AG09319 (cell line): ENCODE measurements around the gene ADAP1.

Experiments
- DNase-seq: peaks from one replicate; pipeline ENCODE4 v3.0.0-alpha.2; 2010; ENCODE audit warnings: low read depth; ENCODE audit errors: extremely low read depth
- TF ChIP-seq, protein P1 (sequence below): IDR thresholded peaks from 2 replicates; pipeline ENCODE4 v1.5.1; 2011; ENCODE audit warnings: low read depth, mild to moderate bottlenecking, inconsistent platforms, low read length, moderate library complexity

Gene ADAP1

DNA sequence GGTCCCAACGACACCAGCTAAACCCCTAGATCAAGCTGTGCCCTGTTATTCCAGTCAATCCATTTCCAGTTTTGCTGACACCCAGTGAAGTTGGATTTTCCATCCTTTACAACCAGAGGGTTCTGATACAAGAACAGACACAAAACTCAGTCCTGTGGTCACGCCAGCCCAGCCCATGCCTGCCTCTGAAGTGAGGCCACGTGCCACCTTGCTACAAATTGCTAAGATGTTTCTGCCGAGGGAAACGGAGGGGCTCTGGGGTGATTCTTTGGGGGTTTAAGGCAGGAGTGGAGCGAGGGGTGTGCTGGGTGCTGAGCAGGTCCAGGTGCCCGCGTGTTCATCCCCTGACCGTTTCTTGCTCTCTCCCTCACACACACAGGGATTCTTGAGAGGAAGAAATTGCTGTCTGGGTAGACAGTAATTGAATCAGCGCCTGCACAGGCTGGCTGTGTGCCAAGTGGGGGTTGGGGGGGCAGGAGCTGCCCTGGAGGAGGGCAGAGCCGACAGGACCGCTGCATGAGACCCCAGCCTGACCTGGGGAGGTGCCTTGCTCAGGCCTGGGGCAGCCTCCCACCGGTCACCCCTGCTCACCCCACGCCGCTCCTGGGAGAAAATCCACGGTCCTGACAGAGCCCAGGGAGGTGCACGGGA lies 38.1 kb downstream of the ADAP1 start:
- DNase-seq, result no peak
- TF ChIP-seq, protein P1, sequence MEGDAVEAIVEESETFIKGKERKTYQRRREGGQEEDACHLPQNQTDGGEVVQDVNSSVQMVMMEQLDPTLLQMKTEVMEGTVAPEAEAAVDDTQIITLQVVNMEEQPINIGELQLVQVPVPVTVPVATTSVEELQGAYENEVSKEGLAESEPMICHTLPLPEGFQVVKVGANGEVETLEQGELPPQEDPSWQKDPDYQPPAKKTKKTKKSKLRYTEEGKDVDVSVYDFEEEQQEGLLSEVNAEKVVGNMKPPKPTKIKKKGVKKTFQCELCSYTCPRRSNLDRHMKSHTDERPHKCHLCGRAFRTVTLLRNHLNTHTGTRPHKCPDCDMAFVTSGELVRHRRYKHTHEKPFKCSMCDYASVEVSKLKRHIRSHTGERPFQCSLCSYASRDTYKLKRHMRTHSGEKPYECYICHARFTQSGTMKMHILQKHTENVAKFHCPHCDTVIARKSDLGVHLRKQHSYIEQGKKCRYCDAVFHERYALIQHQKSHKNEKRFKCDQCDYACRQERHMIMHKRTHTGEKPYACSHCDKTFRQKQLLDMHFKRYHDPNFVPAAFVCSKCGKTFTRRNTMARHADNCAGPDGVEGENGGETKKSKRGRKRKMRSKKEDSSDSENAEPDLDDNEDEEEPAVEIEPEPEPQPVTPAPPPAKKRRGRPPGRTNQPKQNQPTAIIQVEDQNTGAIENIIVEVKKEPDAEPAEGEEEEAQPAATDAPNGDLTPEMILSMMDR, result no peak

DNA sequence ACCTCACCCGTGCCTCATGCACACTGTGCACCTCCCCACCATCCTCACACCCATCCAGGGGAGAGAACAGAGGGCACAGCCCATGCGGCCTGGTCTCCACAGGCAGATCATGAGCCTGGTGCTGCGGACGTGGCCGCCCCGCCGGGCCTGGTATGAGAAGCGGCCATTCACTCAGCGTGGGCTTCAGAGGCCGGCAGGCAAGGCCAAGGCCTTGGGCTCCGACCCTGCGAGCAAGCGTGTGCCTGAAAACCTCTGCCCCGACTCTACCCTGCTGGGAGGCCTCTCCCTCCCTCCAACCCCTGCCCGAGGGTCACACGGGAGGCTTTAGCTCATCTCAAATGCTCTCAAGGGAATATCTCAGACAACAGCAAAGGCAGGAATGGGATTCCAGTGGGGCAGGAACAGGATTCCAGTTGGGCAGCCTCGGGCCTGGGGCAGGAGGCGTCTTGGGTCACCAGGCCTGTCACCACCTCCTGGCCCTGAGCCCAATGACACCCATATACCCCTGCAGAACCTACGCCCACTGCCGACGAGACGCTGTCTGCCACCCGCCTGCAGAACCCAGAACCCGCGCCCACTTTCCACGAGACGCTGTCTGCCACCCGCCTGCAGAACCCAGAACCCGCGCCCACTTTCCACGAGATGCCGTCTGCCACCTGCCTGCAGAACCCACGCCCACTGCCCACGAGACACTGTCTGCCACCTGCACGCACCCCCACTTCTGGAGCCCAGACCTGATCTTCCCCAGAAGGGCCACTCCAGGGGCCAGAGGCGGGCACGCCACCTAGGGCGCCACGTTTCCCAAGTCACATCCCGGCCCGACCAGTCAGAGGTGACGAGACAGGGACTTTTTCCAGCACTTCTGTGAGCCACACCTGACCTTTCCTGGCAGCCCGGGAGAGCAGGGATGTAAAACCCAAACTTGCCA lies 38.9 kb downstream of the ADAP1 start:
- TF ChIP-seq, protein P1, result no peak
- no peak for DNase-seq

DNA sequence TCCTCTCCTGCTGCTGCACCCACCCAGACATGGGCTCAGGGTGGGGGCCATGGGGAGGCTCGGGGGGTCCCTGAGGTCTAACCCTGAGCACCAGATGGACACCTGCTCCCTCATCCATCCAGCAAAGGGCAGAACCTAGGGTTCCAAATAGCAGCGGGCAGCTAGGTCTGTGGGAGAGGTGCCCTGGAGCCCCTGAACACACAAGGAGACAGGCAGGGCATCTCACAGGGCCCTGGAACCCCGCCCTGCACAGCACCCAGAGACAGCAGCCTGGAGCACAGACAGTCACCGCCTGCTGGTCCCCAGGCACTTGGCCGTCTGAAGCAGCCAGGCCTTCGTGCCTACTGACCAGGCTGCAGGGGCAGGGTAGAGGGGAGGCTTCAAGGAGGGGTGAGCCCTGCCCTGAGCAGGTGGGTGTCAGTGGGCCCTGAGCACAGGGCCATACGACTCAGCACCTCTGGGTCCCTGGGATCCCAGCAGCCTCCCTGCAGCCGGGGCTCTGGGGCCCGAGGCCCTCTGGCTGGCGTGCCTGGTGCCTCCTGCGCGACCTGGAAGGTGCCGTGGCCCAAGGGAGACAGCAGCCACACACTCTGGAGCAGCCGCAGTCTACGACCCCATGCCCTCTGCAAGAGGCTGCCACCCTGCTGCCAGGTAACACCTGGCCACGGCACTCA lies 39.8 kb downstream of the ADAP1 start:
- TF ChIP-seq, protein P1, result no peak
- no peak for DNase-seq

DNA sequence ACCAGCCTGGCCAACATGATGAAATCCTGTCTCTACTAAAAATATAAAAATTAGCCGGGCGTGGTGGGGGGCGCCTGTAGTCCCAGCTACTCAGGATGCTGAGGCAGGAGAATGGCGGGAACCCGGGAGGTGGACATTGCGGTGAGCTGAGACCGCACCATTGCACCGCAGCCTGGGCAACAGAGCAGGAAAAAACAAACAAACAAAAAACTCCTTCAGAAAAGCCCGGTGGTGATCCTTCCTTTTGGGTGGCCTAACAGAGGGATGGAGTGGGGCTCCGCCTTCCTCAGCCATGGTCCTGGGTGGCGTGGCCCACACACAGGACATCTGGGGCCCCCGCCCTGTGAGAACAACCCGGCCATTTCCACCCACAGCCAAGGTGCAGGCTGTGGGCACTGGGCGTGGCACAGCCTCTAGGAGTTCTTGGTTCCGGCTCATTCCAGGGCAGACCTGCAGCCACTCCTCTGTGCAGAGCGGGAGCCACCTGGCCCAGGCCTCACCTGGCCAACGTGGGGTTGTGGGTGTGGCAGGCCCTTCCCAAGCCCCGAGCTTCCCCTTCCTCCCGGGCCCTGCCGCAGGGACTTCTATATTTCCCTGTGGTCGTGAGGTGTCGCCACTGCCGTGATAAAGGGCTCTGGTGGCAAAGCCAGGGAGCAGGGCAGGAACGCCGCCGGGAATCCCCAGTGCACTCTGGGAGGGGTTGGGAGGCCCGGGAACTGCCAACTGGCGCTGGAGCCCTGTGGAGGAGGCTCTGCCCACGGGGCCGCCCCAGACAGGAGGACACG lies 40.6 kb downstream of the ADAP1 start:
- no peak for DNase-seq
- TF ChIP-seq, protein P1, result no peak

DNA sequence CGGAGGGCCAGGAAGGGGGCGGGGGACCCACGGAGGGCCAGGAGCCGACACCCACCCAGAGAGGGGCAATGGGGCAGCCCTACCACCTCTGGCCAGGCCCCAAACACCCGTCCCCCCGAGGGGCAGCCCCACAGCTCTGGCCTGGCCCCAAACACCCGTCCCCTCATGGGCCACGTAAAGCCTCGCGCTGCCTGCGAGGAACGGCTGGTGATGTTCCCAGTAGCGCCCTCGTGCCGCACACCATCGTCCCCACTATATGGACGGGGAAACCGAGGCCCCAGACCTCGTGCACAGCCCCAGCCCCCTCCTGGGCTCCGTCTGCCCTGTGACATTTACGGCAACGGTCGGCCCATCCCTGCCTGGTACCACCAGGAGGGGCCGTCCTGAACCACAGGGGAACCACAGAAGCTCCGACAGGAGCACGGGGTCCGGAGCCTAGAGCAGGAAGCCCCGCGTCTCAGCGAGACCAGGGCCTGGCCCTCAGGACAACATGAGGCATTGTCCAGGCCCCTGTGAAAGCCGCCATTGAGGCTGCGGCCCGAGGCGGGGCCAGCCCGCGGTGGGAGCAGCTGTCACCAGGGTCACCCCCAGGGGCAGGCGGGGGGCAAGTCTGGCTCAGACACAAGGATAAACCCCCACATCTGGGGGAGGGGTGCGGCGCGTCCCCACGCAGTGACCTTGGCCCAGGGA lies 42.5 kb downstream of the ADAP1 start:
- TF ChIP-seq, protein P1, result no peak
- no peak for DNase-seq

DNA sequence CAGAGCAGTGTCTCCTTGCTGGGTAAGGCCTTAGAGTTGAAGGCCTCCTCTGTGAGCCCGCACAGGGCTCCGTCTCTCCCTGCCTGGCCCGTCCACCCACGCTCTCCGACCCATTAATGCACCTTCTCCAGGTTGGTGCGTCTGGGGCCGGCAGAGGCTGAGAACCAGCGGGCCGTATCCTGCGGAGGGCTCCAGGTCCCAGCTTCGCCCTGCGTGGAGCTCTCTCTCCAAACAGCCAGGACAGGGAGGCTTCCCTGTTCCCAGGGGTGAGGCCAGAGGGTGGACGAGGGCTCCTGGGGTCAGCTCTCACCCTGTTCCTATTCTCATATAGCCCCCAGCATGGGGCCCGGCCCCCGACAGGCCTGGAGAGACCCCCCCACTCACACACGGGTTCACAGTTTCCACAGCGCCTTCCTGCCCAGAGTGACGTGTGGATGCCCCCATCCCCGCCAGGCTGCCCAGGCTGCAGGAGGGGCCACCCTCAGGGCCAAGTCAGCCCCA lies 43.5 kb downstream of the ADAP1 start:
- DNase-seq, result no peak
- TF ChIP-seq, protein P1, result no peak
